Fibroblast of lung (primary cell): ENCODE data around the gene SEMA3D. TPM values are rescaled to one million over a fixed set of nuclear protein-coding genes. Genes with fewer than 3 reads are reported as not detected.
A peak's percentile ranks its signal among the peaks of the same experiment; 100 is the strongest.

ENCODE experiments used
- DNase-seq, 2 donors: peaks; one replicate each; pipeline versions ENCODE4 v3.0.0 to v3.0.0-alpha.2; 2010; ENCODE audit warnings: low read depth in 2 of 2
- H2AFZ ChIP-seq: 2 replicates; pipeline ENCODE4 v1.5.1; 2012; ENCODE audit warnings: low read length, control low read depth, inconsistent platforms
- H3K27ac ChIP-seq: 2 replicates; pipeline ENCODE4 v1.5.1; 2011; ENCODE audit warnings: low read length, control low read depth; ENCODE audit not compliant: insufficient read depth
- H3K27me3 ChIP-seq: 2 replicates; pipeline ENCODE4 v1.5.1; 2011; ENCODE audit warnings: mild to moderate bottlenecking, low read length; ENCODE audit not compliant: control insufficient read depth, insufficient read depth
- H3K36me3 ChIP-seq: 2 replicates; pipeline ENCODE4 v1.5.1; 2011; ENCODE audit warnings: low read length; ENCODE audit not compliant: control insufficient read depth, insufficient read depth
- H3K4me1 ChIP-seq: 2 replicates; pipeline ENCODE4 v1.5.1; 2011; ENCODE audit warnings: low read length; ENCODE audit not compliant: control insufficient read depth, insufficient read depth; ENCODE audit errors: extremely low read depth
- H3K4me2 ChIP-seq: 2 replicates; pipeline ENCODE4 v1.5.1; 2011; ENCODE audit warnings: low read length, control low read depth; ENCODE audit not compliant: insufficient read depth; ENCODE audit errors: extremely low read depth
- H3K4me3 ChIP-seq, 4 experiments: fragments of 200-600 bp in 1 of 4; sonication (generic) in 1 of 4; replicated peaks in 1 of 4; 2 replicates each; pipeline ENCODE4 v1.5.1; 2011 to 2016; ENCODE audit warnings: low read length in 4 of 4, low read depth in 3 of 4, mild to moderate bottlenecking in 3 of 4, control low read depth in 2 of 4, inconsistent platforms in 1 of 4, mixed read lengths in 1 of 4; ENCODE audit not compliant: insufficient read depth in 1 of 4; ENCODE audit errors: control extremely low read depth in 1 of 4
- H3K79me2 ChIP-seq: 2 replicates; pipeline ENCODE4 v1.5.1; 2012; ENCODE audit warnings: mild to moderate bottlenecking, low read length, inconsistent platforms; ENCODE audit not compliant: control insufficient read depth, insufficient read depth
- H3K9ac ChIP-seq: 2 replicates; pipeline ENCODE4 v1.5.1; 2011; ENCODE audit warnings: mild to moderate bottlenecking, low read length, control low read depth; ENCODE audit not compliant: insufficient read depth
- H3K9me3 ChIP-seq: 2 replicates; pipeline ENCODE4 v1.5.1; 2012; ENCODE audit warnings: low read depth, low read length; ENCODE audit not compliant: control insufficient read depth, insufficient read depth
- H4K20me1 ChIP-seq: 2 replicates; pipeline ENCODE4 v1.5.1; 2011; ENCODE audit warnings: low read length; ENCODE audit not compliant: control insufficient read depth, insufficient read depth; ENCODE audit errors: extremely low read depth
- EZH2 ChIP-seq: IDR thresholded peaks from 2 replicates; pipeline ENCODE4 v1.5.1; 2012; ENCODE audit warnings: low read length, control low read depth, mild to moderate bottlenecking; ENCODE audit errors: missing control alignments
- polyA plus RNA-seq, 2 donors: library from polyadenylated mRNA; depleted of rRNA in 1 of 2; stranded (reverse) in 1 of 2; unstranded in 1 of 2; fragments of >200 nt; gene quantifications; 2 replicates each; pipeline ENCODE4 v1.2.1, GENCODE V29; 2011 to 2012; ENCODE audit warnings: missing spikeins in 1 of 2
- total RNA-seq: library from RNA; depleted of rRNA; stranded (reverse); fragments of >200 nt; gene quantifications from 2 replicates; pipeline ENCODE4 v1.2.1, GENCODE V29; 2014
- TF ChIP-seq, protein P1 (sequence below), 2 donors: IDR thresholded peaks in 1 of 2; conservative IDR thresholded peaks in 1 of 2; 1 replicate in 1 of 2; 2 replicates in 1 of 2; pipeline ENCODE4 v1.5.1; 2011 to 2012; ENCODE audit warnings: low read length in 2 of 2, control low read depth in 1 of 2, inconsistent platforms in 1 of 2, low read depth in 1 of 2, mild to moderate bottlenecking in 1 of 2

SEMA3D gene
- total and polyA plus RNA-seq, 2 donors (not counting 1 experiment from before 2014, with no cell fraction given), result 4.1 to 4.6 TPM

DNA sequence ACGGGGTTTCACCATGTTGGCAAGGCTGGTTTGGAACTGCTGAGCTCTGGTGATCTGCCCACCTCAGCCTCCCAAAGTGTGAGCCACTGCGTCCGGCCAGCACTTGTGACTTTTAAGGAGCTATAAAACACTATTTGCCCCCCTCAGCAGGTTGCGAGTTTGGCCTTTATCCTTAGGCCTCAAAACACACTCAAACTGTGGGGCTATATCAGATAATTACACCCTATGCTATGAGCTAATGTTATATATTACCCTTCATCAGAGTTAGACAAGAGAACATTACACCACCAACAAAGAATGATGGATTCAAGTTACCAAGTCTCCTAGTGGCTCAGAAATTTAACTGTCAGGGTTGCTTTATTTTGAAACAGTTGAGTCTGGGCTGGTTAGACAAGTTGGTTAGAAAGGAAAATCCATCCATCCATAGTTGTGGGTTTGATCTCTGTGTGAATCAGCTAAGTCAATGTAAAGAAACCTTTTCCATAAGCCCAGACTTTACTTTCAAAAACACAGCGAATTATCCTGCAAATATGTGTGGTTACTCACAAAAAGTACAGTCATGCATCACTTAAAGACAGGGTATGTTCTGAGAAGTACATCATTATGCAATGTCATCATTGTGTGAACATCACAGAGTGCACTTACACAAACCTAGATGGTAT lies 115.8 kb downstream of the SEMA3D start:
- DNase-seq, result peak; percentile 38 to 76

DNA sequence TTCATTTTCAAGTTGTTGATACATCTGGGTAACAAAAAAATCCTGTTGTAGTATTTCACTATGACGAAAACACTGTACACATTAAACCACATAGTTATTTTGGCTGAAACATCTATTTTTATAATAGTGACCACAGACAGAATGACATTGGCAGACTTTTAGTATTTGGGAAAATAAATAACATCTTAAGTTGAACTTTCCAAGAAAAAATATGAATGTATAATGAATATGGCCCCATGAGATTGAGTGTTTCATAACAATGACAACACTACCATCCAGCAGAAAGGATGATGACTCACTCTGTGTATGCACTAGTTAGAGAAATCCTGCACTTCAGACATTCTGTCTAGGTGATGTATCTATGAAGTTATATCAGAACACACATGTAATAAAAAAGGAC lies 118.1 kb downstream of the SEMA3D start:
- Histone ChIP-seq H3K36me3 (no peaks in the 10 kb centered on the region), H3K27me3 (no peaks in the 10 kb centered on the region), H3K4me3 (no peak overlapping the region), H2AFZ (no peak overlapping the region), H3K4me2 (no peak overlapping the region), H4K20me1 (no peaks in the 10 kb centered on the region), H3K79me2 (no peaks in the 10 kb centered on the region), H3K9ac (no peak overlapping the region), H3K4me1 (no peaks in the 10 kb centered on the region), H3K9me3 (no peaks in the 10 kb centered on the region), H3K27ac (no peak overlapping the region)
- peak; percentile 84 to 93 for DNase-seq
- TF ChIP-seq EZH2, result no peak
- TF ChIP-seq, protein P1, sequence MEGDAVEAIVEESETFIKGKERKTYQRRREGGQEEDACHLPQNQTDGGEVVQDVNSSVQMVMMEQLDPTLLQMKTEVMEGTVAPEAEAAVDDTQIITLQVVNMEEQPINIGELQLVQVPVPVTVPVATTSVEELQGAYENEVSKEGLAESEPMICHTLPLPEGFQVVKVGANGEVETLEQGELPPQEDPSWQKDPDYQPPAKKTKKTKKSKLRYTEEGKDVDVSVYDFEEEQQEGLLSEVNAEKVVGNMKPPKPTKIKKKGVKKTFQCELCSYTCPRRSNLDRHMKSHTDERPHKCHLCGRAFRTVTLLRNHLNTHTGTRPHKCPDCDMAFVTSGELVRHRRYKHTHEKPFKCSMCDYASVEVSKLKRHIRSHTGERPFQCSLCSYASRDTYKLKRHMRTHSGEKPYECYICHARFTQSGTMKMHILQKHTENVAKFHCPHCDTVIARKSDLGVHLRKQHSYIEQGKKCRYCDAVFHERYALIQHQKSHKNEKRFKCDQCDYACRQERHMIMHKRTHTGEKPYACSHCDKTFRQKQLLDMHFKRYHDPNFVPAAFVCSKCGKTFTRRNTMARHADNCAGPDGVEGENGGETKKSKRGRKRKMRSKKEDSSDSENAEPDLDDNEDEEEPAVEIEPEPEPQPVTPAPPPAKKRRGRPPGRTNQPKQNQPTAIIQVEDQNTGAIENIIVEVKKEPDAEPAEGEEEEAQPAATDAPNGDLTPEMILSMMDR (conservative IDR thresholded peaks at IDR 0.05 in 1 of 2, IDR thresholded peaks at IDR 0.05 in 1 of 2; ENCODE audit: low read depth in 1 of 2, low read length in 2 of 2), result no peak

More for the DNA sequence above, 115.8 kb downstream of the SEMA3D start:
- no peaks in the 10 kb centered on the region for H3K27me3 ChIP-seq
- no peak overlapping the region for H3K27ac ChIP-seq
- no peak overlapping the region for H3K4me3 ChIP-seq
- TF ChIP-seq EZH2, result no peak
- TF ChIP-seq, protein P1 (conservative IDR thresholded peaks at IDR 0.05 in 1 of 2, IDR thresholded peaks at IDR 0.05 in 1 of 2; ENCODE audit: low read depth in 1 of 2, low read length in 2 of 2), result no peak
- H3K9ac ChIP-seq, result no peak overlapping the region
- no peak overlapping the region for H2AFZ ChIP-seq
- no peaks in the 10 kb centered on the region for H3K9me3 ChIP-seq
- no peaks in the 10 kb centered on the region for H3K4me1 ChIP-seq
- no peaks in the 10 kb centered on the region for H4K20me1 ChIP-seq
- H3K4me2 ChIP-seq, result no peak overlapping the region
- H3K36me3 ChIP-seq, result no peaks in the 10 kb centered on the region
- no peaks in the 10 kb centered on the region for H3K79me2 ChIP-seq

DNA sequence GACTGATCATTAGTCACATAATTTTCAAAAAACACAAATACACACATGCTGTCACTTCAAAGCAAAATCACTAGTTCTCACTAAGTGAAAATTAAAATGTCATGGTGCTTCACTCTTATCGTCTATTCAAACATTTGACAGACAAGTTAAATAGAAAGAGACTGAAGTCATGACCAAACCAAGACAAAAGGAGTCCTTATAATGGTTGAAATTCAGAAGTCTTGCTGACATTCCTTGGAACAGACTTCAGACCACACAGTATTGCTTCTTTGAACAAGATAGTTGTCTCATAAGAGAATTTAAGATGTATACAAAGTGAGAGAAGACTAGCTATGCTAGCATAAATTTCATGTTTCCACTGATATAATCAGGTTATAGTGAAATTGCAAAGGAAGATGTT lies 119.5 kb downstream of the SEMA3D start:
- H3K36me3 ChIP-seq, result no peaks in the 10 kb centered on the region
- no peaks in the 10 kb centered on the region for H3K27me3 ChIP-seq
- no peaks in the 10 kb centered on the region for H3K4me1 ChIP-seq
- H3K79me2 ChIP-seq, result no peaks in the 10 kb centered on the region
- H2AFZ ChIP-seq, result no peak overlapping the region
- H3K27ac ChIP-seq, result no peak overlapping the region
- TF ChIP-seq EZH2, result no peak
- TF ChIP-seq, protein P1 (conservative IDR thresholded peaks at IDR 0.05 in 1 of 2, IDR thresholded peaks at IDR 0.05 in 1 of 2; ENCODE audit: low read depth in 1 of 2, low read length in 2 of 2), result no peak
- no peak overlapping the region for H3K4me3 ChIP-seq
- H3K9ac ChIP-seq, result no peak overlapping the region
- H3K4me2 ChIP-seq, result no peak overlapping the region
- no peak for DNase-seq
- H4K20me1 ChIP-seq, result no peaks in the 10 kb centered on the region
- no peaks in the 10 kb centered on the region for H3K9me3 ChIP-seq
